ENCODE results near the gene KDM3B. TPM values are rescaled to one million over a fixed set of nuclear protein-coding genes. Genes with fewer than 3 reads are reported as not detected.

The KDM3B gene
- total and polyA plus RNA-seq, 12 donors = 11.9 to 57.3 (median 46.7) TPM

DNA sequence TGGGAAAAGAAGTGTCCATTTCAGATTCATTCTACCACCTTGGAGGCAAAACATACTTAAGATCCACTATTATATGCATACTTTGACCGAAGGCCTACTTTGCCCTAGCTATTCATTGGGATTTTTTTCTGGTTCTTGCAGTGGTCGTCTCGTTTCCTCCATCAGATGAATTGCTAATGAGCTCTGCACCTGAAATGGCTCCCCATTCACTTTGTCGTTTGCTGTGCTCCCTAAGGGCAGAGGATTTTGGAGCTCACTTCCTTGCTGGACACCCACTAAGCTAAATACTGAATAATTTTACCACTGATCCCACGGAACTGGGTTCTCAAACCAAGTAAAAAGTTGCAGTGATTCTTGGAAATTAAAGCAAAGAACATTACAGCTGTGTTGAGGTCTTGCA, 1.9 kb downstream of the KDM3B start:
- peaks cover 8 to 67% (median 46%) of the 10 kb centered on the region in 9 donors for H3K4me1 ChIP-seq
- peak overlapping the region in 7 of 10 donors; percentile 95 to 99 (median 98) for H3K27ac ChIP-seq
- DNase-seq (no peak), ATAC-seq (no peak)
- peaks cover 0 to 3% (median 0%) of the 10 kb centered on the region in 9 donors for H3K36me3 ChIP-seq
- TF ChIP-seq, protein P1, sequence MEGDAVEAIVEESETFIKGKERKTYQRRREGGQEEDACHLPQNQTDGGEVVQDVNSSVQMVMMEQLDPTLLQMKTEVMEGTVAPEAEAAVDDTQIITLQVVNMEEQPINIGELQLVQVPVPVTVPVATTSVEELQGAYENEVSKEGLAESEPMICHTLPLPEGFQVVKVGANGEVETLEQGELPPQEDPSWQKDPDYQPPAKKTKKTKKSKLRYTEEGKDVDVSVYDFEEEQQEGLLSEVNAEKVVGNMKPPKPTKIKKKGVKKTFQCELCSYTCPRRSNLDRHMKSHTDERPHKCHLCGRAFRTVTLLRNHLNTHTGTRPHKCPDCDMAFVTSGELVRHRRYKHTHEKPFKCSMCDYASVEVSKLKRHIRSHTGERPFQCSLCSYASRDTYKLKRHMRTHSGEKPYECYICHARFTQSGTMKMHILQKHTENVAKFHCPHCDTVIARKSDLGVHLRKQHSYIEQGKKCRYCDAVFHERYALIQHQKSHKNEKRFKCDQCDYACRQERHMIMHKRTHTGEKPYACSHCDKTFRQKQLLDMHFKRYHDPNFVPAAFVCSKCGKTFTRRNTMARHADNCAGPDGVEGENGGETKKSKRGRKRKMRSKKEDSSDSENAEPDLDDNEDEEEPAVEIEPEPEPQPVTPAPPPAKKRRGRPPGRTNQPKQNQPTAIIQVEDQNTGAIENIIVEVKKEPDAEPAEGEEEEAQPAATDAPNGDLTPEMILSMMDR (IDR thresholded peaks at IDR 0.05) = no peak
- H3K4me3 ChIP-seq = peak overlapping the region; percentile 73 to 99 (median 94)
- no peaks in the 10 kb centered on the region for H3K27me3 ChIP-seq
- intact Hi-C loops (cut with DNase I) = loop anchor here in 2 of 10 donors (5.0 to 10.0 kb wide), 2 partner anchors 130 to 138 kb away; no protein-coding TSS in a partner anchor
- 12 to 16% methylated on average over 5 of the region's 5 CpGs for WGBS, 2 donors
- H3K9me3 ChIP-seq = peaks cover 0 to 7% (median 5%) of the 10 kb centered on the region in 11 donors

DNA sequence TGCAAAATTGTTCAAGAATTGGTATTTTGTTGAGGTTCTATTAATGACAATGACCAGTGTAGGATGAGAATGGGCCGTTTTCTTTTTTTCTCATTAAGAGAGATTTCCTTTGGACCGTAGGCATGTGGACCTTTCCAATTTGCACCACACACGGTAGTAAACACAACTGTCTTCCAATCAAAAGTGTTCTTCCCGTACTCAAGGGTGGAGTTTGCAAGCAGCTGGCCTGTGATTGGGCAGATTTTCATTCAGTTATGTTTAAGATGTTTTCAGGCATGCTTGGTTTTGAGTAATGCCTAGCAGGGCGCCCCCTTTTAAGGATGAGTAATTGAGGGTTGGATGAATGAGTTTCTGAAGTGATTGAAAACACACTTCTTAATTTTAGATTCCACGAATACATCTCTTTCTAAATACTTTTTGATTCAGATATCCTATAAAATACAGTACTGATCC, 2.5 kb downstream of the KDM3B start:
- intact Hi-C loops (cut with DNase I) = loop anchor here in 3 of 10 donors (5.0 to 10.0 kb wide), 3 partner anchors 37 to 137 kb away; no protein-coding TSS in a partner anchor
- peak in 1 of 2 donors; percentile 32 for DNase-seq

DNA sequence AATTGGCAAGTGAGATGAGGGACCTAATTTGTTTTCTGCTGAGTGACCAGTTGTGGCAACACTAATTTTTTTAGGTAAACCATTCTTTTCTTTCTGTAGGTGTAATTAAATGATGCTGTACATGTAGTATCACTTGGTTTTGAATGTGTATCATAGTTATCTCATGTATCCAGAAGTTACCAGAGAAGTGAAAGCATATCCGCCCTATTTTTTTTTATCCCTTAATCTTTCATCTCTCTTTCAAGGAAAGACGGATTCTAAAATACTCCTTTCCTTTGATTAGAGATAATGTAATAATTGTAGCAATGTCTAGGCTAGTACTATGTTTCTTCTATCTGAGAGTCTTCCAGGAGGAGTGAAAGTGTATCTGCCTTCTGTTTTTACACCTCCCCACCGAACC, 7.1 kb downstream of the KDM3B start:
- Histone ChIP-seq H3K27ac (no peak overlapping the region), H3K4me1 (peaks cover 3 to 53% (median 30%) of the 10 kb centered on the region in 9 donors)
- ATAC-seq = no peak

More for the DNA sequence above, 2.5 kb downstream of the KDM3B start:
- H3K27me3 ChIP-seq = no peaks in the 10 kb centered on the region
- H3K36me3 ChIP-seq = no peaks in the 10 kb centered on the region
- peaks cover 8 to 66% (median 52%) of the 10 kb centered on the region in 9 donors for H3K4me1 ChIP-seq
- TF ChIP-seq, protein P1 (IDR thresholded peaks at IDR 0.05) = no peak
- 26% methylated on average over 6 of the region's 6 CpGs for WGBS, 2 donors
- H3K27ac ChIP-seq = peak overlapping the region in 5 of 10 donors; percentile 95 to 99 (median 98)
- peak in 2 of 8 donors; percentile 14 to 39 for ATAC-seq
- H3K9me3 ChIP-seq = peaks cover 0 to 7% (median 5%) of the 10 kb centered on the region in 11 donors
- peak overlapping the region in 7 of 10 donors; percentile 75 to 99 (median 94) for H3K4me3 ChIP-seq

DNA sequence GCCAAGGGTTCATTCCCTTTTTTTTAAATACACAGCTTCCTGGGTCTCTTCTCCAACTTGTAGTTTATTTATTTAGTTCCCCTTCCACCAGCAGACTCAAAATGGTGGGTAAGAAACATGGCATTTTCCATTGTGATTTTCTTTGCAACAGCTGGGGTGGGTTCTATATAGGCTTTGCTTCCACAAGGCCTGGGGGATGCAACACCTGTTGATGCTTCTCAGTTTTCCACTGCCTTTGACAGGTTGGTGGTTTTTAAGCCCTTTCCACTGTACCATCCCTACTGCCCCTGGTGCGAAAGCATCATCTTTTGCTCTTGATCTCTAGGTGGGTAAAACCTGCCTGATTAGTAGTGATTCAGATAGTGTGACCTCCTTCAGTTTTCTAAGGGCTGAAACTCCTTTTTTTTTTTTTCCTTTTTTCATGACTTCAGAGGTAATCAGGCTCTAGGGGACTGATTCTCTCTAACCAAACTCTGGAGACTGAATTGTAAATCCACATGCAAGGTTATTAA, 8.5 kb downstream of the KDM3B start:
- no peaks in the 10 kb centered on the region for H3K9me3 ChIP-seq
- no peak for ATAC-seq
- no peak overlapping the region for H3K4me3 ChIP-seq
- intact Hi-C loops (cut with DNase I) = loop anchor here in 2 of 10 donors (10.0 kb wide), 1 partner anchor 54 kb away; no protein-coding TSS in a partner anchor
- H3K27me3 ChIP-seq = no peaks in the 10 kb centered on the region
- no peak for DNase-seq
- H3K36me3 ChIP-seq = no peaks in the 10 kb centered on the region
- WGBS, 2 donors = 97 to 98% methylated on average over 1 of the region's 1 CpG
- TF ChIP-seq, protein P1 (IDR thresholded peaks at IDR 0.05) = no peak
- H3K27ac ChIP-seq = no peak overlapping the region
- H3K4me1 ChIP-seq = peaks cover 0 to 45% (median 18%) of the 10 kb centered on the region in 9 donors

More for the DNA sequence above, 7.1 kb downstream of the KDM3B start:
- no peaks in the 10 kb centered on the region for H3K27me3 ChIP-seq
- H3K9me3 ChIP-seq = no peaks in the 10 kb centered on the region
- H3K4me3 ChIP-seq = no peak overlapping the region
- 55 to 66% methylated on average over 3 of the region's 3 CpGs for WGBS, 2 donors
- intact Hi-C loops (cut with DNase I) = loop anchor here in 4 of 10 donors (5.0 to 10.0 kb wide), 3 partner anchors 33 to 135 kb away; no protein-coding TSS in a partner anchor
- DNase-seq = no peak
- H3K36me3 ChIP-seq = no peaks in the 10 kb centered on the region
- TF ChIP-seq, protein P1 (IDR thresholded peaks at IDR 0.05) = no peak

All from heart right ventricle (tissue), 16 donors.